Calu3 (cell line): ENCODE results near the gene CCDC90B. TPM values are rescaled to one million over a fixed set of nuclear protein-coding genes. Genes with fewer than 3 reads are reported as not detected.

Experiments used
- BruUV-seq: library from RNA; stranded (reverse); fragments of 400-500 nt; replicated peaks from 2 replicates; lab custom pipeline; 2021; lab: Mats Ljungman, UMichigan
- CTCF ChIA-PET: fragments of 300-600 bp; sonication (Branson Sonifier 250); formaldehyde crosslinking; loops from one replicate; lab custom pipeline; 2022; ENCODE audit warnings: antibody characterized with exemption; lab: Charles Lee
- DNase-seq: peaks from one replicate; pipeline ENCODE4 v3.0.0; 2022
- H3K27ac Mint-ChIP-seq: one replicate; pipeline ENCODE4 v1.8.0; 2022; ENCODE audit warnings: mixed read lengths; ENCODE audit not compliant: unreplicated experiment
- H3K27me3 Mint-ChIP-seq: one replicate; pipeline ENCODE4 v1.8.0; 2022; ENCODE audit warnings: mixed read lengths; ENCODE audit not compliant: unreplicated experiment
- H3K36me3 Mint-ChIP-seq: one replicate; pipeline ENCODE4 v1.8.0; 2022; ENCODE audit warnings: mild to moderate bottlenecking, moderate library complexity, mixed read lengths; ENCODE audit not compliant: insufficient read depth, unreplicated experiment
- H3K4me1 Mint-ChIP-seq: one replicate; pipeline ENCODE4 v1.8.0; 2022; ENCODE audit warnings: mild to moderate bottlenecking, low read depth, mixed read lengths; ENCODE audit not compliant: unreplicated experiment
- H3K4me3 Mint-ChIP-seq: one replicate; pipeline ENCODE4 v1.8.0; 2022; ENCODE audit warnings: mild to moderate bottlenecking, low read depth, moderate library complexity, mixed read lengths; ENCODE audit not compliant: unreplicated experiment
- H3K9me3 Mint-ChIP-seq: one replicate; pipeline ENCODE4 v1.8.0; 2022; ENCODE audit warnings: low read depth, mixed read lengths; ENCODE audit not compliant: unreplicated experiment
- CTCF ChIP-seq: fragments of 200-600 bp; IDR thresholded peaks from one replicate; pipeline ENCODE4 v1.8.0; 2022; ENCODE audit warnings: antibody characterized with exemption; ENCODE audit not compliant: unreplicated experiment
- intact Hi-C: fragments of 100-400 bp; cut with micrococcal nuclease; formaldehyde crosslinking; loops from one replicate; pipeline ENCODE4 v1.10.0; 2022; ENCODE audit not compliant: unreplicated experiment
- total RNA-seq: library from RNA; stranded (reverse); gene quantifications from 2 replicates; pipeline ENCODE4 v1.2.3, GENCODE V29; 2022

Gene CCDC90B
- total RNA-seq, 1 experiment from 2014 or later: 21.8 TPM

- CTCF ChIA-PET: interaction anchor here (1.0 kb wide), 1 partner anchor 16 kb away, joined by 3 read pairs; no protein-coding TSS in a partner anchor
Observed at GRCh38 chr11:83303316-83303715, 17.1 kb upstream of the CCDC90B start.

DNA sequence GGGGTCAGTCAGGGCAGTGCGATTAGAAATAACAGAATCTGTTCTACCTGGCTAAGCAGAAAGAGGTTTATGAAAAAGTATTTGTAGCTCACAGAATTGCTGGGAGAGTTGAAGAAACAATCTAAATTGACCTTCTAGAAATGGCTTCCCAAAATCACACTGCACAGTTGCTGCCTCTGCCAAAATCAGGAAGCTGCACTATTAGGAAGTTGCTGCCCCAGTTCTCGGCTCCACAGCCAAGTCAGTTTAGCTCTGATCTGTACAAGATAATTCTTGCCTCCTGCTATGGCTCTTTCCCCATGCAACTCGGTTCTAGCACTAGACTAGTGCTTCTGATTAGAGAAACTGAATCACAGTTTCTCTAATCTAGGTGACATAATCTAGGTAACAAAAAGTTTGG lies 16.0 kb upstream of the CCDC90B start:
- Mint-ChIP-seq H3K4me3 (no peak overlapping the region), H3K27ac (no peak overlapping the region), H3K27me3 (peaks cover 63% of the 10 kb centered on the region), H3K4me1 (no peaks in the 10 kb centered on the region), H3K36me3 (no peaks in the 10 kb centered on the region), H3K9me3 (no peaks in the 10 kb centered on the region)
- no TSS peak for BruUV-seq
- TF ChIP-seq CTCF: no peak
- CTCF ChIA-PET: no interaction called here
- DNase-seq: no peak
- intact Hi-C loops: no loop called here

More at GRCh38 chr11:83303316-83303715, 17.1 kb upstream of the CCDC90B start:
- no peaks in the 10 kb centered on the region for H3K9me3 Mint-ChIP-seq
- peaks cover 53% of the 10 kb centered on the region for H3K27me3 Mint-ChIP-seq
- intact Hi-C loops: no loop called here
- BruUV-seq: no TSS peak
- DNase-seq: no peak
- no peaks in the 10 kb centered on the region for H3K4me1 Mint-ChIP-seq
- no peak for TF ChIP-seq CTCF
- H3K36me3 Mint-ChIP-seq: no peaks in the 10 kb centered on the region
- H3K4me3 Mint-ChIP-seq: no peak overlapping the region
- H3K27ac Mint-ChIP-seq: no peak overlapping the region

DNA sequence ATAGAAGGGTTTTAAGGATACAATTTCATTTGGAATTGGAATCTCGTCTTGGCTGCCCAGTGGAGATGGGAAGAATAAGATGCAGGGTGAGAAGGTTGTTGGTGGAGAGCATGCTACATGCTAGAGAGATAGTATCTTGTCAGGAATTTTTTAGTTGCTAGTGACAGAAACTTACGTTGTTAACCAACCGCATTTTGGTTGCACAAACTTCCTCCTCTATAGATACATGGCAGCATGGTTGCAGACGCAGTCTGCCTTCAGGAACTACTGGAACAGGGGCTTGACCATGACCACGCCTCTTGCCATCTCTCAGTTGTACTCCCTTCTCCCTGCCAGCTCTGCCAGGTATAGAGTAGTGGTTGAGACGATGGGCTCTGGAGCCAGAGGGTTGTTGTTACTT lies 13.5 kb upstream of the CCDC90B start:
- CTCF ChIA-PET: no interaction called here
- no peak for DNase-seq
- intact Hi-C loops: no loop called here
- peaks cover 79% of the 10 kb centered on the region for H3K27me3 Mint-ChIP-seq
- no TSS peak for BruUV-seq
- TF ChIP-seq CTCF: no peak
- H3K36me3 Mint-ChIP-seq: no peaks in the 10 kb centered on the region
- H3K9me3 Mint-ChIP-seq: no peaks in the 10 kb centered on the region
- no peaks in the 10 kb centered on the region for H3K4me1 Mint-ChIP-seq
- H3K4me3 Mint-ChIP-seq: no peak overlapping the region
- no peak overlapping the region for H3K27ac Mint-ChIP-seq

GRCh38 chr11:83294208-83294607 lies 8.0 kb upstream of the CCDC90B start:
- TF ChIP-seq CTCF: no peak
- no peak overlapping the region for H3K4me3 Mint-ChIP-seq
- H3K27ac Mint-ChIP-seq: no peak overlapping the region
- BruUV-seq: no TSS peak
- intact Hi-C loops: no loop called here
- H3K9me3 Mint-ChIP-seq: no peaks in the 10 kb centered on the region
- no peaks in the 10 kb centered on the region for H3K4me1 Mint-ChIP-seq
- CTCF ChIA-PET: interaction anchor here (2.4 kb wide), 1 partner anchor 430 kb away, joined by 24 read pairs; no protein-coding TSS in a partner anchor
- peaks cover 74% of the 10 kb centered on the region for H3K27me3 Mint-ChIP-seq
- H3K36me3 Mint-ChIP-seq: no peaks in the 10 kb centered on the region
- DNase-seq: no peak
